SH-SY5Y (cell line): ENCODE results near the gene NPW.

Experiments used
- GATA2 ChIP-seq: IDR thresholded peaks from 2 replicates; pipeline ENCODE4 v1.6.1; 2011; ENCODE audit warnings: mild to moderate bottlenecking, low read depth, low read length
- GATA3 ChIP-seq: IDR thresholded peaks from 2 replicates; pipeline ENCODE4 v1.6.1; 2011; ENCODE audit warnings: low read depth, mild to moderate bottlenecking, low read length, moderate library complexity

The NPW gene

DNA sequence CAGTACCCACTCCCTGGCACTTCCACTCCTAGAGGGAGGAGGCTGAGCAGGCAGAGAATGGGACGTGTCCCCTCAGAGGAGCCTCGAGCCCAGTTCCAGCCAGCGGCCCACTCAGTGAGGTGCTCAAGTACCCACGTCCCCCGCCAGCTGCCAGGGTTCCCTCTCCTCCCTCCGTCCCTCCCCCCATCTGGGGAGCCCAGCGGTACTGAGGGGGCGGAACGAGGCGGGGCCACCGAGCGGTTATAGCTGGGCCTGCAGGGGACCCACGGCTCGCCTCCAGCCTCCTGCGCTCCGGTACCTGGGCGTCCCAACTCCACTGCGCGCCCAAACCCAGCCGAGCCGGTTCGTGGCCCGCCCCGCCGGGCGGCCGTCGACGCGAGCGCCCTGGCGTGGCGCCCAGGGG, at the start of gene NPW:
Gene NPW, plus strand, starts transcription at position 268 of the 403 bp plus-strand sequence.
- TF ChIP-seq GATA3, result no peak
- TF ChIP-seq GATA2, result no peak

DNA sequence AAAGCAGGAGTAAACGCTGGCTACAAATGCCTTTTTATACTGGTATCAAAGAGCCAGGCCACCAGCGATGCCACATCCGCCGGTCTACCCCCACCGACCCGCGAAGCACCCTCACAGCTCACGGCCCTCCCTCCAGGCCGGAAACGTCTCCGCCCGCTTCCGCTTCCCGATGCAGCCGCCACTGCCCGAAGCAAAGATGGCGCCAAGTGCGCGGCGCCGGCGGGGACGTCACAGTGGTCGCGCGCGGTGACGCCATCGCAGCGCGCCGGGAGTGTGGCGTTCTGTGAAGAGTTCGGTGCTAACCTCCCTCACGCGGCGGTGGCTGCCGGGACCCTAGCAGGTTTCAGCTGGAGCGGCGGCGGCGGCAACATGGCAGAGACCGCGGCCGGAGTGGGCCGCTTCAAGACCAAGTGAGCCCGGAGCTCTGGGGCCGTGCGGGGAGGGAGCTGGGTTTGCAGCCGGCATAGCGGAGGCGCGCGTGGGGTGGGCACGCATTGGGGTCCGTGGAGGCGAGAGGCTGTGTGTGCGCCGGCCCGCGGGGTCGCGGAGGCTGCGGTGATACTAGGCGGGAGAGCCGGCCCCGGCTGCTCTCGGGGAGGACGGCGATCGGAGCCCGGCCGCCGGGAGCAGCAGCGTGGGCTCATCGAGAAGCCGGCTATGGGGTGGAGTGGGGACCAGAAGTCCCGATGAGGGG, 47.6 kb upstream of the NPW start, which contains the start of gene TBL3:
Gene TBL3, plus strand, starts transcription at position 258 of the 694 bp plus-strand sequence. Its CDS starts 112 bp downstream, at position 370.
- TF ChIP-seq GATA2, result peak; percentile 15; the same call in 1 of the 2 replicates
- TF ChIP-seq GATA3, result no peak

DNA sequence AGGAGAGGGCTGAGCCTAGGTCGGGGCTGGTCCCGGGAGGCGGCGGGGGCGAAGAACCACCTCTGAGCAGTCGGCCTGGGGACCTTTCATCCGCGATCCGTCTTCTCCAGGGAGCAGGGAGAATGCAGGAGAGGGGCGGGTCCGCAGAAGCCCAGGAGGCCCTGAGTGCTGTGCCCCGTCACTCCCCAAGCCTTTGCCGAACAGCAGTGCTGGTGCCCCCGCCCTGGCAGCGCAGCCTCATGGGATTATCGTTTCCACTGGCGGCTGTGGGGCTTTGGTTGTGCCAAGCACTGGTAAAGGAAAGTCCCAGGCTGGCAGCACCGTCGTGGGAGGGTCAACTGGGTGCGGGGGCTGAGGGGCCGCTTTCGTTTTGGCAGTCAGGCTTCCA, 47.1 kb upstream of the NPW start:
- TF ChIP-seq GATA3, result no peak
- TF ChIP-seq GATA2, result no peak

DNA sequence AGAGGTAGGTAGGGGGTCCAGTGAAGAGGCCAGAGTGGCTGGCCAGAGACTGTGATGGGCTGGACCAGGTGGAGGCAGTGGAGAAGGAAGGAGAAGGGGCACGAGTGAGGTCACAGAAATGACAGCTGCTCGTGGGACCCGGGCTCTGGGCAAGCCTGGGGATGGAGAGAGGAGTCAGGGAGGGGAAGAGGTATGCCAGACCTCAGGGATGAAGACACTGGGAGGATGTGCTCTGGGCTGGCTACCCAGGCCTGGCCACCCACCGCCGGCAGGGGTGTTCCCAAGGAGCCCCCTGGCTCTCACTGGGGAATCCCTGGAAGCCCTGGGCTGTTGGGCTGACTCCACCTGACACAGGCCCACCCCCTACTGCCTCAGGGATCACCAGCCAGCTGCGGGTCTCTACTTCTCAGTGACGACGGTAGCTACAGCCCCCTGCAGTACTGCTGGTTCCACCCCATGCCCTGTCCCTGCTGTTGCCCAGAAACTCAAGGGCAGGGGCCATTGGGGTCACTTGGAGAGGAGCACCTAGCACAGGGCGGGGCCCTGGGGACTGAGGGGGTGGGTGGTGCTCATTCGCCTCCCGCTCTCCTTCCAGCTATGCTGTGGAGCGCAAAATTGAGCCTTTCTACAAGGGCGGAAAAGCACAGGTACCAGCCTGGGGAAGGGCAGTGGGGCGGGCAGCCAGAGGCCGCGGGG, 46.0 kb upstream of the NPW start:
- TF ChIP-seq GATA2, result no peak
- no peak for TF ChIP-seq GATA3

DNA sequence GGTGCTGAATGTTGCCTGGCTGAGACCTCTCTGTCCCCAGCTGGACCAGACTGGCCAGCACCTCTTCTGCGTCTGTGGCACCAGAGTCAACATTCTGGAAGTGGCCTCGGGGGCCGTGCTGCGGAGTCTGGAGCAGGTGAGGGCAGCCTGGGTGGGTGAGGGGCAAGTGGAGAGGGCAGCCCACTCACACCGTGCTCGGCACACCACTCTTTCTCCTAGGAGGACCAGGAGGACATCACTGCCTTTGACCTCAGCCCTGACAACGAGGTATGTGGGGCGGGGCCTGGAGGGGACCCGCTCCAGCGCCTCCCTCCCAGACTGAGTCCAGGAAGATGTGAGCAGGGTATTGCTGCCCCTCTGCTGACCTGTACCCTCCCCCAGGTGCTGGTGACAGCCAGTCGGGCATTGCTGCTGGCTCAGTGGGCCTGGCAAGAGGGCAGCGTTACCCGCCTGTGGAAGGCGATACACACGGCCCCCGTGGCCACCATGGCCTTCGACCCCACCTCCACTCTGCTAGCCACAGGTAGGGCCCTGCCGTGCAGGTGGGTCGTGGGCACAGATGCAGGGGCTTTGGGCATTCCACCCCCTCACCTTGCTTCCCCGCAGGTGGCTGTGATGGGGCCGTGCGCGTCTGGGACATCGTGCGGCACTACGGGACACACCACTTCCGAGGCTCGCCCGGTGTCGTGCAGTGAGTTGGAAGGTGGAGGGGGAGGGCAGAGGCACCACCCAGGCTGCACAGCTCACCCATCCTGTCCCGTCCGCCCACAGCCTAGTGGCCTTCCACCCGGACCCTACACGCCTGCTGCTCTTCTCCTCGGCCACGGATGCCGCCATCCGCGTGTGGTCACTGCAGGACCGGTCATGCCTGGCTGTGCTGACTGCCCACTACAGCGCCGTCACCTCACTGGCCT, 45.2 kb upstream of the NPW start:
- no peak for TF ChIP-seq GATA3
- TF ChIP-seq GATA2, result no peak

DNA sequence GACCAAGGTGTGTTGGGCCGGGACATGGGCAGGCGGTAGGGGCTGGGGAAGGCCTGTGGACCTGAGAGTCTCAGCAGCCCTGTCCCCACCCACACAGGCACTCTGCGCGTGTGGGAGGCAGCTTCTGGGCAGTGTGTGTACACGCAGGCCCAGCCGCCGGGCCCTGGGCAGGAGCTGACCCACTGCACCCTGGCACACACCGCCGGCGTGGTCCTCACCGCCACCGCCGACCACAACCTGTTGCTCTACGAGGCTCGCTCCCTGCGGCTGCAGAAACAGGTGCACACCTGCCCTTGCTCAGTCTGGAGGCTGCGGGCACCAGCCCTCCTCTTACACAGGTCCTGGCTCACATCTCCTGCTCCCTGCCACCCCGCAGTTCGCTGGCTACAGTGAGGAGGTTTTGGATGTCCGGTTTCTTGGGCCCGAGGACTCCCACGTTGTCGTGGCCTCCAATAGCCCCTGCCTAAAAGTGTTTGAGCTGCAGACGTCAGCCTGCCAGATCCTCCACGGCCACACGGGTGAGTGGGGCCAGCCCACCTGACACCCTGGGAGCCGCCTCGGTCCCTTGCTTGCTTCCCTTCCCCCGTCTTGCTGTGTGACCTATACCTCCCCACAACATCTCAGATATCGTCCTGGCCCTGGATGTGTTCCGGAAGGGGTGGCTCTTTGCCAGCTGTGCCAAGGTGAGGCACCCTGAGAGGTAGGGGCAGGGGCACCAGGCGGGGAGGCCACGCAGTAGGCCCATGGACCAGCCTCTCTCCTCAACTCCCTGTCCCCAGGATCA, 44.0 kb upstream of the NPW start:
- TF ChIP-seq GATA2 (no peak), GATA3 (no peak)

DNA sequence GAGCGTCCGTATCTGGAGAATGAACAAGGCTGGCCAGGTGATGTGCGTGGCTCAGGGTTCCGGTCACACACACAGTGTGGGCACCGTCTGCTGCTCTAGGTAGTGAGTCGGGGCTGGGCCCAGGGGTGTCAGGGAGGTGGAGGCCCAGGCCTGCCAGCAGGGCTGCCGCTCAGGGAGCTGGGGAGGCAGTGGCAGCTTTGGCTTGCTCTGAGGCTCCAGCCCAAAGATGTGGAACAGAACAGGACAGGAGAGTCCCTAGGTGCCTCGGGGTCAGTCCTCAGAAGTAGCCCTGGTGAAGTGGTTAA, 43.4 kb upstream of the NPW start:
- TF ChIP-seq GATA2, result no peak
- no peak for TF ChIP-seq GATA3

DNA sequence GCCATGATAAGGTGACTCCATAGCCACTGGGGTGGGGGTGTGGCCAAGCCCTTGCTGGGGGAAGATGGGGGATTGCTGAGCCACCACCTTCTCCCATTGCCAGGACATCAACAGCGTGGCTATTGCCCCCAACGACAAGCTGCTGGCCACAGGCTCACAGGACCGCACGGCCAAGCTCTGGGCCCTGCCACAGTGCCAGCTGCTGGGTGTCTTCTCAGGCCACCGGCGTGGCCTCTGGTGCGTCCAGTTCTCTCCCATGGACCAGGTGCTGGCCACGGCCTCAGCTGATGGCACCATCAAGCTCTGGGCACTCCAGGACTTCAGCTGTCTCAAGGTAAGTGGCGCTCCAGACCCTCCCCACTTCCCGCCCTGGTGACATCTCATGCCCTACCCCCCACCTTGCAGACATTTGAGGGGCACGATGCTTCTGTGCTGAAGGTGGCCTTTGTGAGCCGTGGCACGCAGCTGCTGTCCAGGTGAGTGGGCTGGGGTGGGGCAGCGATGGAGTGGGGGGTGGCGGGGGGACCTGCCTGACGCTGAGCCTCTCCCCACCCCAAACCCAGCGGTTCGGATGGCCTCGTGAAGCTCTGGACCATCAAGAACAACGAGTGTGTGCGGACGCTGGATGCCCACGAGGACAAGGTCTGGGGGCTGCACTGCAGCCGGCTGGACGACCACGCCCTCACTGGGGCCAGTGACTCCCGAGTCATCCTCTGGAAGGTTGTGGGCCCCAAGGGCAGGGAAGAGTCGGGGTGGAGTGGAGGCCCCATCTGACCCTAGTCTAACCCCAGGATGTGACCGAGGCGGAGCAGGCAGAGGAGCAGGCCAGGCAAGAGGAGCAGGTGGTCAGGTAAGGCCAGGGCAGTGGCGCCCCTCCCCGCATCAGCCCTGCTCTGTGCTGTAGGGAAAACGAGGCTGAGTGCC, 42.4 kb upstream of the NPW start:
- TF ChIP-seq GATA3 (no peak), GATA2 (no peak)

DNA sequence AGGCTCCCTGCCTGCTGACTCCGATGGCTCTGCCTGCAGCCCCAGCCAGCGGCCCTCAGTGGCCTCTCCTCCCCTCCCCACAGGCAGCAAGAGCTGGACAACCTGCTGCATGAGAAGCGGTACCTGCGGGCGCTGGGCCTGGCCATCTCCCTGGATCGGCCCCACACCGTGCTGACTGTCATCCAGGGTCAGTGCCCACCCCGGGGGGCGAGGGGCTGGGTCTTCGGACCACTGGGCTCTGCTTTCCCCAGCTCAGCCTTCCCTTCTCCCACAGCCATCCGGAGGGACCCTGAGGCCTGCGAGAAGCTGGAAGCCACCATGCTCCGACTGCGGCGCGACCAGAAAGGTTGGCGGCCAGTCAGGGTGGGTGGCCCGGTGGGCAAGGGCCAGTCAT, 41.7 kb upstream of the NPW start:
- TF ChIP-seq GATA2 (no peak), GATA3 (no peak)

DNA sequence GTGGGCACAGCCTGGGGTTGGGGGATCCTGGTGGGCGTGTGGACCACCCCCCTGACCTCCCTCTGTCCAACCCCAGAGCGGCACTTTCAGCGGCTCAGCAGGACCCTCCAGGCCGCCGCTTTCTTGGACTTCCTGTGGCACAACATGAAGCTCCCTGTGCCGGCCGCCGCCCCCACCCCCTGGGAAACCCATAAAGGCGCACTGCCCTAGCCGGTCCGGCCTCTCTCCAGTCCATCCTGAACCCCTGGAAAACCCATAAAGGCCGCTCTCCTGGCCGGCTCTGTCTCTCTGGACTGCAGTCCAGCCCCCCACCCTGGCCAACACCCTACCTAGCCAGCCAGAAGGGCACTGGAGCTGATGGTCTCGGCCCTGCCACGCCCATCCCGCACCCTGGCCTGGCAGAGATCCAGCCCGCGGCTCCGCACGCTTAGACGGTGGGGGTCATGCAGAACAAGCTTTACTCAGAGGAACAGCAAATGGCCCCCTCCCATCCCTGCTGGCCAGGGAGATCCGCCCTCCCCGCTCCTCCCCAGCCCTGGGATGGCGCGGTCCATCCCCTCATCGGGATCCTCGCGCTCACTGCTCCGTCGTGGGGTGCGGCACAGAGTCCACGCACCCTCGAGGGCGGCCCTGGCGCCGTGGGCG, 41.0 kb upstream of the NPW start:
- TF ChIP-seq GATA3 (no peak), GATA2 (no peak)

DNA sequence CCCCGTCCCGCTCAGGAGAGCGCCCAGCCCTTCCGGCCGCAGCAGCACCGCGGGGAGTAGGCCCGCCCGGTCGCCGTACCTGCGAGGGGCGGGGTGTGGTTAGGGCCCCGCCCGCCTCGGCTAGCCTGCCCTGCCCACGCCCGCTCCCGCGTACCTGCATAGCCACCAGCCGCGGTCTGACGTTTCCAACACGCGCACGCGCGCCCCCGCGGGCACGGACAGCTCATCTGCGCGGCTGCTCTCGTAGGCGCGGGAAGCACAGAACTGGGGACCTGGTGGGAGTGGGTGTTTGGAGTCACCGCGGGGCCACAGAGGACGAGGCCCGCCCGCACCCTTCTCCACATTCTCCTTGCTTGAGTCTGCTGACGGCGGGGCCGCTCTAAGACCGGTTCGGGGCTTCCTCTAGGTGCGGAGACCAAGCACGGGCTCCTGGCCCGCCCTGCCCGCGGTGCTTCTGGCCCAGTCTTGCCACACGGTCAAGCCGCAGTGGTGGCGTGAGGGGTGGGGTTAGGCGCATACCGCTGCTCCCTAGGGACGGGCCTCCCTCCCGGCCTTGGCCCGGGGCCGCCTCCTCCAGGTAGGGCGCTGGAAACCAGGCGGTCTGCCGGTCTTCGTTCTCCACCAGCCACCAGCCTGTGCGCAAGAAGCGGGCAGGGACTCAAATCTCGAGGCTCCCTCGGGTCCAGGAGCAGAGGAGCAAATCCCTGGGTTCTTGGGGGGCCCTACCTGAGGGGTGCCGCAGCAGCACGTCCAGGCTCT, 40.1 kb upstream of the NPW start:
- no peak for TF ChIP-seq GATA3
- no peak for TF ChIP-seq GATA2

DNA sequence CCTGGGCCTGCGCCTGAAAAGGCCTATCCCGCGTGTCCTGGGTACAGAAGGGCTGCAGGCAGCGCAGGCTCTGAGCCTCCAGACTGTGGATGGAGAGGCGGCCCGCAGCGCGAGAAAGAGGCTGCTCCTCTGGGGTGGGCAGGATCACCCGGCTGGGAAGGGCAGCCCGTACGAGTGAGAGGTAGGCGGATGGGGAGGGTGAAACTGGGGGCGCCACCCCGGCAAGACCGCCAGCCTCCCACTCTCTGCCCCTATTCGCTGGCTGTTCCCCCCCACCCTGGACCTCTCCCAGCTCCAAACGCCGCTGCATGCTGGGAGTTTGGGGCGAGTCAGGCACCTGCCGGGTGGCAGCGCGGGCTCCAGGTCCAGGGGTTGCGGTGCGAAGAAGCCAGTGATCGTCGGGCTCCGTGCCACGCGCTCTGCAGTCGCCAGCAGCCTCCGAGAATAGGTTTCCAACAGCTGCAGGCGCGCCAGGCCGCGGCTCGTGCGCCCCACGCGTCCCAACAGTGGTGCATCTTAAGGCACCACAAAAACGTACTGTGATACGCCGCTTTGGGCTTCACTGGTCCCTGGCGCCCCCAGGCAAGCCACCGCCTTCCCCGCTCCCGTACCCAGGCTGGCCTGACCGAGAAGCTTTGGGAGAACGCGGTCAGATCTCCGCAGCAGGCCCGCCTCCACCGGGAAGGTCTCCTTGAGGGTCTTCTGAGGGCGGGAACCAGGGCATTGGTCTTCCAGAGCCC, 39.4 kb upstream of the NPW start:
- no peak for TF ChIP-seq GATA2
- no peak for TF ChIP-seq GATA3
